ENCODE measurements around the gene DISC1.

DNA sequence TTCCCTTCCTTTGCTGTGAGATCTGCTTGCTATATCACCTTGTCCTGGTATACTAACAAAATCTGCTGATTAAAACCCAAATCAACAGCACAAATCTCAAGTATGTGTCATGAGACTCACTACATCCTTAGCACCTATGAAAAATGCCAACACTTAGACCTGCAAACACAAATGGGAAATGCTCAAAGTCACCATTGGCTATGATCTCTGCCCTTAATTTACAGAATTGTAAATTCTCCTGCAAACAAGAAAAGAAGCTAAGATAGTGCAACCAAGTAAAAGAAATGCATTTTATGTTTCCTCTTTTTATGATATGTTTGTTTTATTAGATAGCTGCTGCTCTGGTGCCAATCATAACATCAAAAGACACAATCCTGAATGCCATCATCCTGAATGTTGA lies 80.8 kb downstream of the DISC1 start:
- no peak for TF ChIP-seq ARNTL (CRISPR knock-in tag; IDR thresholded peaks at IDR 0.05; ENCODE audit: borderline replicate concordance, low read depth)
- no peak for TF ChIP-seq RARB (CRISPR knock-in tag; IDR thresholded peaks at IDR 0.05)
- TF ChIP-seq, protein P1, sequence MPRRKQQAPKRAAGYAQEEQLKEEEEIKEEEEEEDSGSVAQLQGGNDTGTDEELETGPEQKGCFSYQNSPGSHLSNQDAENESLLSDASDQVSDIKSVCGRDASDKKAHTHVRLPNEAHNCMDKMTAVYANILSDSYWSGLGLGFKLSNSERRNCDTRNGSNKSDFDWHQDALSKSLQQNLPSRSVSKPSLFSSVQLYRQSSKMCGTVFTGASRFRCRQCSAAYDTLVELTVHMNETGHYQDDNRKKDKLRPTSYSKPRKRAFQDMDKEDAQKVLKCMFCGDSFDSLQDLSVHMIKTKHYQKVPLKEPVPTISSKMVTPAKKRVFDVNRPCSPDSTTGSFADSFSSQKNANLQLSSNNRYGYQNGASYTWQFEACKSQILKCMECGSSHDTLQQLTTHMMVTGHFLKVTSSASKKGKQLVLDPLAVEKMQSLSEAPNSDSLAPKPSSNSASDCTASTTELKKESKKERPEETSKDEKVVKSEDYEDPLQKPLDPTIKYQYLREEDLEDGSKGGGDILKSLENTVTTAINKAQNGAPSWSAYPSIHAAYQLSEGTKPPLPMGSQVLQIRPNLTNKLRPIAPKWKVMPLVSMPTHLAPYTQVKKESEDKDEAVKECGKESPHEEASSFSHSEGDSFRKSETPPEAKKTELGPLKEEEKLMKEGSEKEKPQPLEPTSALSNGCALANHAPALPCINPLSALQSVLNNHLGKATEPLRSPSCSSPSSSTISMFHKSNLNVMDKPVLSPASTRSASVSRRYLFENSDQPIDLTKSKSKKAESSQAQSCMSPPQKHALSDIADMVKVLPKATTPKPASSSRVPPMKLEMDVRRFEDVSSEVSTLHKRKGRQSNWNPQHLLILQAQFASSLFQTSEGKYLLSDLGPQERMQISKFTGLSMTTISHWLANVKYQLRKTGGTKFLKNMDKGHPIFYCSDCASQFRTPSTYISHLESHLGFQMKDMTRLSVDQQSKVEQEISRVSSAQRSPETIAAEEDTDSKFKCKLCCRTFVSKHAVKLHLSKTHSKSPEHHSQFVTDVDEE (CRISPR knock-in tag; IDR thresholded peaks at IDR 0.05): no peak
- TF ChIP-seq ISL1 (CRISPR knock-in tag; IDR thresholded peaks at IDR 0.05): no peak
- TF ChIP-seq, protein P2, sequence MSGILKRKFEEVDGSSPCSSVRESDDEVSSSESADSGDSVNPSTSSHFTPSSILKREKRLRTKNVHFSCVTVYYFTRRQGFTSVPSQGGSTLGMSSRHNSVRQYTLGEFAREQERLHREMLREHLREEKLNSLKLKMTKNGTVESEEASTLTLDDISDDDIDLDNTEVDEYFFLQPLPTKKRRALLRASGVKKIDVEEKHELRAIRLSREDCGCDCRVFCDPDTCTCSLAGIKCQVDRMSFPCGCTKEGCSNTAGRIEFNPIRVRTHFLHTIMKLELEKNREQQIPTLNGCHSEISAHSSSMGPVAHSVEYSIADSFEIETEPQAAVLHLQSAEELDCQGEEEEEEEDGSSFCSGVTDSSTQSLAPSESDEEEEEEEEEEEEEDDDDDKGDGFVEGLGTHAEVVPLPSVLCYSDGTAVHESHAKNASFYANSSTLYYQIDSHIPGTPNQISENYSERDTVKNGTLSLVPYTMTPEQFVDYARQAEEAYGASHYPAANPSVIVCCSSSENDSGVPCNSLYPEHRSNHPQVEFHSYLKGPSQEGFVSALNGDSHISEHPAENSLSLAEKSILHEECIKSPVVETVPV (CRISPR knock-in tag; IDR thresholded peaks at IDR 0.05): no peak
- TF ChIP-seq ZNF70 (CRISPR knock-in tag; IDR thresholded peaks at IDR 0.05): no peak
- TF ChIP-seq ESRRG (CRISPR knock-in tag; IDR thresholded peaks at IDR 0.05): no peak
- TF ChIP-seq, protein P3, sequence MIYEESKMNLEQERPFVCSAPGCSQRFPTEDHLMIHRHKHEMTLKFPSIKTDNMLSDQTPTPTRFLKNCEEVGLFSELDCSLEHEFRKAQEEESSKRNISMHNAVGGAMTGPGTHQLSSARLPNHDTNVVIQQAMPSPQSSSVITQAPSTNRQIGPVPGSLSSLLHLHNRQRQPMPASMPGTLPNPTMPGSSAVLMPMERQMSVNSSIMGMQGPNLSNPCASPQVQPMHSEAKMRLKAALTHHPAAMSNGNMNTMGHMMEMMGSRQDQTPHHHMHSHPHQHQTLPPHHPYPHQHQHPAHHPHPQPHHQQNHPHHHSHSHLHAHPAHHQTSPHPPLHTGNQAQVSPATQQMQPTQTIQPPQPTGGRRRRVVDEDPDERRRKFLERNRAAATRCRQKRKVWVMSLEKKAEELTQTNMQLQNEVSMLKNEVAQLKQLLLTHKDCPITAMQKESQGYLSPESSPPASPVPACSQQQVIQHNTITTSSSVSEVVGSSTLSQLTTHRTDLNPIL (CRISPR knock-in tag; IDR thresholded peaks at IDR 0.05; ENCODE audit: low read depth): no peak
- TF ChIP-seq ZFP3 (CRISPR knock-in tag; IDR thresholded peaks at IDR 0.05): no peak
- TF ChIP-seq, protein P4, sequence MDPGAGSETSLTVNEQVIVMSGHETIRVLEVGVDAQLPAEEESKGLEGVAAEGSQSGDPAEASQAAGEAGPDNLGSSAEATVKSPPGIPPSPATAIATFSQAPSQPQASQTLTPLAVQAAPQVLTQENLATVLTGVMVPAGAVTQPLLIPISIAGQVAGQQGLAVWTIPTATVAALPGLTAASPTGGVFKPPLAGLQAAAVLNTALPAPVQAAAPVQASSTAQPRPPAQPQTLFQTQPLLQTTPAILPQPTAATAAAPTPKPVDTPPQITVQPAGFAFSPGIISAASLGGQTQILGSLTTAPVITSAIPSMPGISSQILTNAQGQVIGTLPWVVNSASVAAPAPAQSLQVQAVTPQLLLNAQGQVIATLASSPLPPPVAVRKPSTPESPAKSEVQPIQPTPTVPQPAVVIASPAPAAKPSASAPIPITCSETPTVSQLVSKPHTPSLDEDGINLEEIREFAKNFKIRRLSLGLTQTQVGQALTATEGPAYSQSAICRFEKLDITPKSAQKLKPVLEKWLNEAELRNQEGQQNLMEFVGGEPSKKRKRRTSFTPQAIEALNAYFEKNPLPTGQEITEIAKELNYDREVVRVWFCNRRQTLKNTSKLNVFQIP (CRISPR knock-in tag; IDR thresholded peaks at IDR 0.05; ENCODE audit: borderline replicate concordance, low read depth): no peak
- TF ChIP-seq, protein P5, sequence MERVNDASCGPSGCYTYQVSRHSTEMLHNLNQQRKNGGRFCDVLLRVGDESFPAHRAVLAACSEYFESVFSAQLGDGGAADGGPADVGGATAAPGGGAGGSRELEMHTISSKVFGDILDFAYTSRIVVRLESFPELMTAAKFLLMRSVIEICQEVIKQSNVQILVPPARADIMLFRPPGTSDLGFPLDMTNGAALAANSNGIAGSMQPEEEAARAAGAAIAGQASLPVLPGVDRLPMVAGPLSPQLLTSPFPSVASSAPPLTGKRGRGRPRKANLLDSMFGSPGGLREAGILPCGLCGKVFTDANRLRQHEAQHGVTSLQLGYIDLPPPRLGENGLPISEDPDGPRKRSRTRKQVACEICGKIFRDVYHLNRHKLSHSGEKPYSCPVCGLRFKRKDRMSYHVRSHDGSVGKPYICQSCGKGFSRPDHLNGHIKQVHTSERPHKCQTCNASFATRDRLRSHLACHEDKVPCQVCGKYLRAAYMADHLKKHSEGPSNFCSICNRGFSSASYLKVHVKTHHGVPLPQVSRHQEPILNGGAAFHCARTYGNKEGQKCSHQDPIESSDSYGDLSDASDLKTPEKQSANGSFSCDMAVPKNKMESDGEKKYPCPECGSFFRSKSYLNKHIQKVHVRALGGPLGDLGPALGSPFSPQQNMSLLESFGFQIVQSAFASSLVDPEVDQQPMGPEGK (CRISPR knock-in tag; IDR thresholded peaks at IDR 0.05; ENCODE audit: borderline replicate concordance): no peak
- no peak for TF ChIP-seq TOX (CRISPR knock-in tag; IDR thresholded peaks at IDR 0.05; ENCODE audit: borderline replicate concordance)
